ENCODE data around the gene MEI1. TPM values are rescaled to one million over a fixed set of nuclear protein-coding genes. Genes with fewer than 3 reads are reported as not detected.
"Not testable (repeated sequence)": the region's sequence is repeated elsewhere in the genome, so short reads cannot be mapped to it uniquely, and the experiment has no call there.

Gene MEI1
- total RNA-seq, 1 experiment from 2014 or later = not detected

DNA sequence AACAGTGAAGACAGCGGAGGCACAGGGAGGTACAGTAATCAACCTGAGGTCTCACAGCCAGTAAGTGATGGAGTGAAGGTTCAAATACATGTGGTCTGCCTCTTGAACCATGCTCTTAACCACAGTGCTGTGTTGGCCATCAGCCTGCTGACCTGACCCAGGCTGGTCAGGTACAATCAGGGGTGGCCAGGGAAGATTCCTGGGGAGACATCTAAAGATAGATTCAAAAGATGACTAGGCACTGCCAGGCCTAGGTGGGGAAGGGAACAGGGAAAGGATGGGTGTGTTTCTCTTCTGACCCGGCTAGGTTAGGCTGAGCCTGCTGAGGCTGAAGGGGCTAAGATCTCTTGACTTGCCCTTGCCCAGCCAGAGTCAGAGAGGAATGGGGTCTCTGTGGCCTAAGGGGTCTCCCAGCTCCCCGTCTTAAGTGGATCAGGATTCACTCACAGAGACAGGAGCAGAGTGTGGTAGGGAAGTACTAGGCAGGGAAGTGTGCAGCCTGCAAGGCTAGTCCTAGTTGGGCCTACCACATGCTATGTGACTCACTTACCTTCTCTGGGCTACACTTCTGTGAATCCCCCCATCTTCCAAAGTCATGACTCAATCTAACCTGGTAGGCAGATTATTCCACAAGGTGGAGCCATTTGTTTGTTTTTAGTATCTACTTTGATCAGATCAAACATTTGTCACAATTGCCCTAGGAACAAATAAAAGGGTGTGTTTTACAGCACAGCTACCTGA, 123.2 kb downstream of the MEI1 start:
- DNase-seq (ENCODE audit: low read depth) = peak; percentile 57

DNA sequence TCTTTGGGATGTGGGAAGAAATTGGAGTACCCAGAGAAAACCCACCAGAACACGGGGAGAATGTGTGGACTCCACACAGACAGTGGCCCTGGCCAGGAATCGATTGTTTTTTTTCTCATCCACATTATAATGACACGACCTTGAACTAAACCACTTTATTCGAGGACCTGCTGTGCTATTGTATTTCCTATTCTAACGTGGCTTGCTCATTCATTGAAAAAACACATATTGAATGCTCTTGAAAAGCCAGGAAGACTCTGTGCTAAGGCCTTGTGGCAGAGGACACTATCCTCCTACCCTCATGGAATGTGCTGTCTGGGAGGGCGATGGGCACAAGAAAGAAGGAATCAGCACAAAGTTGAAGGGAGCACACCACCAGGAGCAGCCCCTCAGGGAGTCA, 124.5 kb downstream of the MEI1 start:
- no peak for DNase-seq (ENCODE audit: low read depth)

DNA sequence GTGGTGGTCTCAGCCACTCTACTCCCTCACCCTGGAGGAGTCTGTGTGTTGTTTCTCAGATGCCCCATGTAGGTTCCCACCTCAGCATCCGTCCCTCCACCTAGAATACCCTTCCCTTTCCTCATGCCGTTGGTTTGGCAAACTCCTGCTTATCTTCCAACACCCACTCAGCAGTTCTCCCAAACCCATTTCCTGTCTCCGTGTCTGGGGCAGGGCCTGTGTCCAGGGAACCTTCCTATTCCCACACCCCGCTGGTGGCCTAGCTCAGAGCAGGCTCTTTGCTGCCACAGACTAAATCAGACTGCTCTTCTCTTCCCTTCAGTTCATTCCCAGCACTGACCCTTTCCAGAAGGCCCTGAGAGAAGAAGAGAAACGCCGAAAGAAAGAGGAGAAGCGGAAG, 126.1 kb downstream of the MEI1 start:
- no peak for DNase-seq (ENCODE audit: low read depth)

DNA sequence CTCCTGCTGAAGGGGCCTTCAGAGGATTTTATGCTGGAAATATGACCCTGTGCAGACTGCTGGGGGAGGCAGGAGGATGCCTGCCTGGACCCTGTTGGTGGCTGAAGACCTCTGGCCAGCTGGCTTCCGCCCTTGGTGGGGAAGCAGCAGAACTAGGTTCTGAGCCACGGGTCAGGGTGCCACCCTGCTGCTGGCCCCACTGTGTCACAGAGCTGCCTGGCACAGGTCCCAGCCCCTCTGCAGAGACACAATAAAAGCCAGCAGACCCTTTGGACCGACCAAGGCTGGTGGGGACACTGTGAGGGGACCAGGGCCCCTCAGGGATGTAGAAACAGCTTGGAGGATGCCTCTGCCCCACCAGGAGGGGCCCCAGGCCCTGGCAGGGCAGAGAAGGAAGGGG, 126.7 kb downstream of the MEI1 start:
- no peak for DNase-seq (ENCODE audit: low read depth)

DNA sequence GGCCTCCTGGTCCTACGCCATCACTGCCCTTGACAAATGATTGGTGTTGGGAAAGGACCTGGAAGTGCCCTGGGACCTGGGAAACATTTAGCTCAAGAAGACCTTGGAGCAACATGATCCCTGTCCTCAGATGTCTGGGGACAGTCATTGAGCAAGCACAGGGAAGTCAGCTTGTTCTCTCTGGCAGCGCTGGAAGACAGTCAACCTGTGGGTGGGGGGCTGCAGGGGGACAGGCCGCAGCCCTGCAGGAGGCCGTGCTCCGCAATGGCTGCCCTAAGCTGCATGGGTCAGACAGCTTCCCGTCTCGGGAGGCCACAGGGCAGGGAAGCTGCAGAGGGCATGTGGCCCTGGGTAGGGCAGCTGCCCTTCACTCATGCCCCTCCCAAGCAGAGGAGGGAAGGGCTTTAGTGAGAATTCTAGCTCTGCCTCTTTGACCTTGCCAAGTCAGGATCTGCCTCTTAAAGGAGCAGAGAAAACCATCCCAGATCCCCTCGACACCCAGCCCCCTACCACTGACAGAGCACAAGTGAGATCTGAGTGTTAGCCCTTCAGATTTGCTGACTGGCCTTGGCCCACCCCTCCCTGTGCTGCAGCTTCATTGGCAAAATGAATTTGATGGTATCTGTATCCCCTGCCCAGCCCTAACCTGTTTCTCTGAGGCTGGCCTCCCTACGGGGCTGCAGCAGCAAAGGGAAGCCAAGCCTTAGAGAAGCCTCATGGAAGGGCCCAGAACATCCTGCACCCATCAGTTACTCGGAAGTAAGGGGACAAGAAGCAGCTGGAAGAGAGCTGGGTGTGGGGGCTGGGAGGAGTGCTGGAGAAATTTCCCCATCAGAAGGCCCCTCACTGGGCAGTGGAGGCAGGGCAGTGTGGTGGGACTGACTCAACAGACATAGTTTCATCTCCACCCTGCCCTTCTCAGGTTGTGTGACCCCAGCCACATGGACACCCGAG, 127.4 kb downstream of the MEI1 start:
- DNase-seq (ENCODE audit: low read depth) = no peak

DNA sequence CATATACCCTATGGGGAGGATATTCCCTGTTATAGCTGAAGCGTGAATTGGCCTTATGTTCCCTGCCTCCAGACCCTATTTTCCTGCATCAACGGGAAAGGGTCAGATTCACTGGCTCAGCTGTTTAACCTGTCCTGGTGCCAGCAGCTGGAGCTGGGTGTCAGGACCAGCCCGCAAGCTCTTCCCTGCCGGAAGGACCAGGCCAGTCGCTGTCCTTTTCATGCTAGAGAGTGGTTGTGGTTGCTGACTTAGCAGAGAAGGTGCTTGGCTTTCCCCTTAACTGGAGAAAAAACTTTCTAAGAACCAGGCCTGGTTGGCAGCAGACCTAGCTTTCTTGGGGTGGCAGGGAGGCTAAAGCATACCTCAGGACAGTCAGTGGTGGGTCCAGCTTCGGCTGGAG, 128.4 kb downstream of the MEI1 start:
- no peak for DNase-seq (ENCODE audit: low read depth)

DNA sequence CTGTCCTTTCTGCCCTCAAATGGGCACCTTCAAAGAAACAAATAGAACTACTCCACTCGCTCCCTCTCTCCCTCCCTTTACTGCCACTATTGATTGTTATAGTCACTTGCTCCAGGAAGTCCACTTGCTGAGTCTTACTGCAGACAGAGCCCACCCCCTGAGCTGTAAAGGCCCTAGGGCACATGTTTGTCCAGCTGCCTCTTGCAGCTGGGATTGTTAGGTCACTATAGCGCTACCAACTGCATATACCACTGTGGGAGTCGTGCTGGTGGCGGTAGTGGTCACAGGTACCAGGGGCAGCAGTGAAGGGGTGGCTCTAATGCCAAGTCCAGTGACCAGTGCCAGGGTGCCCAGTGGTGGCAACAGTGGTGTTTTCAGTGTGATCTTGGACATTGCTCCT, 129.2 kb downstream of the MEI1 start:
- DNase-seq (ENCODE audit: low read depth) = no peak

DNA sequence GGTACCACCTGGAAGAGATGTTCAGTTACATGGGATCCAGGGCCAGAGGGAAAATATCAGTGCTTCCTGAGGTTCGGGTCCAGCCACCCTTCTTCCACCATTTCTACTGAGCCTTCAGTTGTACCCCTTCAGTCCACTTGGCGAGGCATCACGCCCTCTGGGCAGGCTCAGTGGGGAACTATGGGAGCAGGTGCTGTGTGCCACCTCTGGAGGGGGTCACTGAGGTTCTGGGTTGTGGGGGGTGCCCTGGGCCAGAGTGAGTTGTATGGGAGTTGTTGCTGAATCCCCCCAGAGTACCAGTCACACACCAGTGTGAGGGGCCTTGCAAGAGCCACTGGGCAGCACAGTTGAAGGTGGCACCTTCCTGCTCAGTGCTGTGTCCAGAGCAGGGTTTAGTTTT, 130.9 kb downstream of the MEI1 start:
- no peak for DNase-seq (ENCODE audit: low read depth)

DNA sequence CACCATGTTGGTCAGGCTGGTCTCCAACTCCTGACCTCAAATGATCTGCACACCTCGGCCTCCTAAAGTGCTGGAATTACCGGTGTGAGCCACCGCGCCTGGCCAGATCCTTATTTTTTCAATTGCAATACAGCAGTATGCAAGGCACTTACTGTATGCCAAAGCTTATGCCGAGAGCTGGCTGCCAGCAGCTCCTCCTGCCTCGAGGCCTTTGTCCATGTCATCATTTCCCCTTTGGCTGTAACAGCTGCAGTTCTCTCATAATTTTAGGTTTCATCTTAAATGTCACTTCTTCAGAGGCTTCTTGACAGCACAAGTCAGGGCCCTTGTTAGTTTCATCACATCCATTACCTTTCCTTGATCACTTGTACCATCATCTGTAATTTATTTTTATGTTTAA, 132.1 kb downstream of the MEI1 start:
- DNase-seq (ENCODE audit: low read depth) = peak; percentile 31

DNA sequence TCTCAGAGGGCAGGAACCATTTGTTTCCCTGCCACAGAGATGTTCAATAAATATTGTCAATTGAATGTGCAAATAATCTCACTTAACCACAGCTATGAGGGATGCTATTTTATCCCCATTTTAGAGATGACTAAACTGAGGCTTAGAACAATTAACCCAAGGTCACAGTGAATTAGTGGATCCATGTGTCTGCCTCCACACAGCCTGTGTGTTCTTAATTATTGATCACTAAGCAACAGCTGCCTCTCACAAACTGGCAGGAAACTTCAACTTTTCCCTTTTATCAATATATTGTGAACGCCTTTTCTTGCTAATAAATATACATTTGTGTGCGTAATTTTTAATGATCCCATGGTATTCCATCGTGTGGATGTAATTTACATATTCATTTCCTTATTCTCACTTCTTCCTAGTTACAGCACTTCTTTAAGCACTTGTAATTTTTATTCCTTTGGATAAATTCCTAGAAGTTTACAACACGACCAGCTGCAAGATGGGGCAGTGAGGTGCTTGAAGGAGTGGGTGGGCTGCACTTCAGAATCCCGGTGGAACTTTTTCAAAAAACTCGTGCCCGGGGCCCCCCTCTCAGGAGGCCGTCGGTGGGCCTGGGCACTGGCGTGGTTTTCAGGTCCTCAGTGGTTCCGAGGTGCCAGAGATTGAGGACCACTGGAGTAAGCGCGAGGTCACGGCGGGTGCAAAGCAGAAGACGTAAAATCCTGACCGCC, 132.7 kb downstream of the MEI1 start:
- DNase-seq (ENCODE audit: low read depth) = no peak

DNA sequence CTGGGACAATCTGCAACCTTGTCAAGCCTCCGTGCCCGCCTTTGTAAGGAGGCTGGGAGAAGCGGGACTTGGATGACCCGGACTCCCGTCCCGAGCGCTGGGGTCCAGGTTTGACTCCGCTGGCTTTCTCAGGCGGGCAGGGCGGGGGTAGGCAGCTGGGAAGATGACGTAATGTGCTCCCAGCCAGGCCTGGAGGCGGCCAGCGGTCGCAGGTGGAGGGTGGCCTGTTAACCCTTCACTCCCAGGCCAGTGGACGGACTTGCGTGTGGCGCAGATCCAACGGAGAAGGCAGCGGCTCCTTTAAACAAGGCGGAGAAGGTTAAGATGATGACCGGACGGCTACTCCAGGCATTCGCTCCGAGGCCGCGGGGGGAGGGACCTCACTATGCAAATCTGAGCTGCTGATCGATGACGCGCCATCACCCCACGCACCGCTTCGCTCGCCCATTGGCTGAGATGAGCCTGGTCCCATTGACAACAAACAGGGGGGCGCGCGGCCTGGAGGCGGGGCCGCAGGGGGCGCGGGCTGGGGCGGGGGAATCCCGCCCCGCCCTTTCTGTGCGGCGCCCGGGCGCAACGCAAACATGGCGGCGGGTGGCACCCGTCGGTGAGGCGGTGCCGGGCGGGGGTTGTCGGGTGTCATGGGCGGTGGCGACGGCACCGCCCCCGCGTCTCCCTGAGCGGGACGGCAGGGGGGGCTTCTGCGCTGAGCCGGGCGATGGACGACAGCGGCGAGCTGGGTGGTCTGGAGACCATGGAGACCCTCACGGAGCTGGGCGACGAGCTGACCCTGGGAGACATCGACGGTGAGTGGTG, 133.5 kb downstream of the MEI1 start, which contains the start of gene SREBF2:
Gene SREBF2 (plus strand): TSS at position 553 of the 816 bp plus-strand sequence. CDS start 166 bp downstream, at position 719.
- peak; percentile 99 for DNase-seq (ENCODE audit: low read depth)

DNA sequence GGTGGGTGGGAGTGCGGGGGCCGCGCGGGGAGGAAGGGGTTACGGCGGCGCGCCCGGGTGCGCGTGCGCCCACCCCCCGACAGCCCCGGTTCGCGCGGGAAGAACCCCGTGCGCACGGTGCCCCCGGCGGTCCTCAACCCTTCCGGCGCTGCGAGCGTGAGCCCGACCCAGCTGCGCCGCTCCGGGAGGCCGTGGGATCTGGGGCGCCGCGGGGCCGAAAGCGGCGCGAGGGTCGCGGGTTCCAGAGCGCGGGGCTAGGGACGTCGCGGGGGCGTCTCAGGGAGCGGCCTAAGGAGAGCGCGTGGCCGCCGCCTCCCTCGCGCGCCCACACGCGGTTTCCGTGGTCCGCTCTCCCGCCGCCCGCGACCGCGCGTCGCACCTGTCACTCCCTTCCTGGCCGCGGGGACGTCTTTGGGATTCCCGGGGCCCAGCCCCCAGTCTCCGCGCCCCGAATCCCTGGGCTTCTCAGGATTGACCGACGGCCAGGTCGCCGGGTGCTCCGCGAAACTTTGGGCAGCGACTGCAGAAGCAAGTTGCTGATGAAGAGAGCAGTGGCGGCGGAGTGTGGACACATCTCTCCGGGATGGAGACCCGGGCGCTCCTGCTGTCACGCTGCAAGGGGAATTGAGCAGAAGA, 134.2 kb downstream of the MEI1 start:
- peak; percentile 16 for DNase-seq (ENCODE audit: low read depth)

DNA sequence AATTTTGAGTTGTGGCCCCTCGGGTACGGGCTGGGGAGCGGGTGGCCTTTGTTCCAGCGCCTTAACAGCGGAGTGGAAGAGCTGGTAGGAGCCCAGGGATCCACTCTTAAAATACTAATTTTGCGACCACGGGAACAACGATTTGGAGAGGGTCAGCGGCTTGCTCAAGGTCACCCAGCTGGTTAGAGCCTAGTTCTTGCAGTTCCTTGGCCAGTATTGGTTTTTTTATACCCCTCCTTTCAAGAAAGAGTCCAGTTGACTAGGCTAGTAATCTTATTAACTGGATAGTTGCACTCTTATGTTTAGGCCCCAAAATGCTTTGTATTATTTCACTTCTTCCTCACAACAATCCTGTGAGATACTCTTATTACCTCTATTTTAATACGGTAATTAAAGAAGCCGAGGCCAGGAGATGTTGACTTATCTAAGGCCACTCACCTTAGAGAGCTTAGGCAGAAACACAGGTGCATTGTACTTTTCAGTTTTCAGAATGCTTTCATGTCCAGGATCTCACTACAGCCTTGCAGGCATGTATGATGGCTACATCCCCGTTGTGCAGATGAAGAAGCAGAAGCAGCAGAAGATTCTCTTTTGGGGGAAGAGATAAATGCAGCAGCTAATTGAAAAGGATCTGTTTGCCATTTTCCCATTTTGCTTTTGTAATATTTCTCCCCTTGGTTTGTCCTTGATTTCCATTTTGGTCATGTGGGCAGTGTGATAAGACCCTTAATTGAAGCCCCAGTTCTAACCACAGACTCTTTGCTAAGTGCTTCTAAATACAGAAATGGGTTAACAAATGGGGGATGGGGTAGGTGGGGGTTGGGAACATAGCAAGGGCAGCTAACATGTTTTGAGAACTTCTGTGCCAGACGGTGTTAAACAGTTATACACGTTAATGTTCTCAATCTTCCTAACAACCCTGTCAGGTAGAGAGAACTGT, 135.0 kb downstream of the MEI1 start:
- no peak for DNase-seq (ENCODE audit: low read depth)

DNA sequence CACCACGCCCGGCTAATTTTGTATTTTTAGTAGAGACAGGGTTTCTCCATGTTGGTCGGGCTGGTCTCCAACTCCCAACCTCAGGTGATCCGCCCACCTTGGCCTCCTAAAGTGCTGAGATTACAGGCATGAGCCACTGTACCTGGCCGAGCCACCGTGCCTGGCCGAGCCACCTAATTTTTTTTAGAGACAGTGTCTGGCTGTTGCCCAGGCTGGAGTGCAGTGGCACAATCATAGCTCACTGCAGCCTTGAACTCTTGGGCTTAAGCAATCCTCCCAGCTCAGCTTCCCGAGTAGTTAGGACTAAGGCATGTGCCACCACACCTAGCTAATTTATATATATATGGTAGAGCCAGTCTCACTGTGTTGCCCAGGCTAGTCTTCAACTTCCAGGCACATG, 136.2 kb downstream of the MEI1 start:
- DNase-seq (ENCODE audit: low read depth) = not testable (repeated sequence)

DNA sequence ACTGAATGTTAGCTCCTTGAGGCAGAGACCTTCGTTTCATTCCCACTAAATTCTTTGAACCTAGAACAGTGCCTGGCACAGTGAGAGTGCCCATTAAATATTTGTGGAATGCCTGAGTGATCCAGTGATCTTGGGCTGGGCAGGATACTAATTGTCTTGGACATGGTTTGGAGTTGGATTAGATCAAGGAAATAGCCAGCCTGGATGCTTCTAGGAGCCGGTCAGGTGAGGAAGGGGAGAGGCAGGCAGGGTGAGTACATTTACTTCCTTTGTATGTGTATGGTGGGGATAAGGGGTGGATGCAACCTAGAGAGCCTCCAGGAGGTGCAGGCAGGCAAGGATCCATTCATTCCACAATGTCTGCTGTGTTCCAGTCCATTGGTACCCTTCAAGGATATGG, 137.2 kb downstream of the MEI1 start:
- DNase-seq (ENCODE audit: low read depth) = no peak

DNA sequence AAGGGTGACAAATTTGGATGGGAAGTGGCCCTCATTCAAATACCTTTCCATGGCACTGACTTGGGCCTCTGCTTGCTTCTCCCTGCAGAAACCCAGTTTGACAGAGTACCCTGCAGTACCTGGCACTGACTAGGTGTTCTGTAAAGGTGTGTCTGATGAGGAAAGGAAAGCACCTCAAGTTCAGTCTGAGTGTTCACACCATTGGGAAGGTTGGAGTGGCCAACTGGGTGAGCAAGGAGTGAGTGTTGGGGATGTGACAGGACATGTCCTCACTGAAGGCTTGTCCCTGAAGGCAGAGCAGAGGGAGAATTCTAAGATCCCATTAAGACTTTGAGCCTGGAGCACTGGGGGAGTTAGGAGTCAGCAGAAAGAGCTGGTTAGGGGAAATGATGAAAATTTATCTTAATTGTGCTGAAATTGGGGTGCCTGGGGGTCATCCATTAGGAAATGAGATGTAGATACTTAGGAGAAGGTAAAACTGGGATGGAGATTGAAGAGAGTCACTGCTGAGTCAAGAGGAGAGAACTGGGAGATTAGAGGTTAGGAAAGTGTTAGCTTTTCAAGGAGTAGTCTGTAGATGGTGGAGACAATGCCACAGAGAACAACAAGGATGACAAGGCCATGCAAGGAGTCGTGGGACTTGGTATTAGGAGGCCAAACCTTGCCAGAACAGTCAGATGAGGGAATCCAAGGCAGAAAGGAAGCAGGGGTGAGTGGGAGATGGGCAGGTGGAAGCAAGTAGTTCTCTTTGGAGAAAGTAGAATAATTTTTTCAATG, 139.7 kb downstream of the MEI1 start:
- DNase-seq (ENCODE audit: low read depth) = no peak

DNA sequence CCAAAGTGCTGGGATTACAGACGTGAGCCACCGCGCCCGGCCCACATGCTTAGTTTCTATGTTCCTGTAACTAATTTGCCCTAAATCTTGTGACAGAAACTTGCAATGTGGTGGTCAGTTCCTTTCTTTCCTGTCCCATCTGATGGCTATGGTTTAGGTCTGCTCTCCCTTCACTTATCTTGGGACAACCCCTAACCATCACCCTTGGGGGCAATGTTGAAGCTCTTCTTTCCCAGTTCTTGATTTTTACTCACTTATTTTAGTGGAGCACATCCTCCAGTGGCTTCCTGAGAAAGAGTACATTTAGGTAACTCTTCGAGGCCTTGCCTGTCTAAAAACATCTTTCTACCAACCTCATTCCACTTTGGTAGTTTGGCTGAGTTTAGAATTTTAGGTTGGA, 140.9 kb downstream of the MEI1 start:
- DNase-seq (ENCODE audit: low read depth) = no peak

DNA sequence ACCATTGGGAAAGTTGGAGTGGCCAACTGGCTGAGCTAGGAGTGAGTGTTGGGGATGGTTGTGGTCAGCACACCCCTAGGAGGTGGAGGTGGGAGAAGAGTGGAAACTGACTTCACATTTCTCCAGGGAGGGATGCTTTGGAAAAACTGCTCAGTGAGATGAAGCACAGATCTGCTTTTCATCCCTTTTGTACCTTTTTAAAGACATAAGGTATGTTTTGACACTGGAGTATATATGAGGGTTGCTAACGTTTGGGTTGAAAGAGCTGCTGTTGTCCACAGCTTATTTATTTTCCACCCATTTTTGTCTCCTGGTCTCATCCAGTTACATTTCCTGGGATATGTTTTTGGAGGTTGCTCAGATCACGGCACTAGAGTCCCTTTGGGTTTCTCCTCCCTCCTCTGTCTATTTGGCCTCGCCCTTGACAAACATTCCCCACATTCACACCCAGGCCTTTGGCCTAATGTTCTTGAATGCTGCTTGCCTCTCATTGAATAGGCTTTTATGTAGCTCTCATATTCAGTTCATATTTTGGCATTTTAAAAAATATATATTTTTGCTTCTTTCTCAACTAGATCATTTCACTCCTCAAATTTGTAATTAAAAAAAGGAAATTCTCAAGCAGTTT, 141.9 kb downstream of the MEI1 start:
- no peak for DNase-seq (ENCODE audit: low read depth)

Measured in RPMI7951 (cell line).